HCT116 (cell line): ENCODE results near the gene CTR9. TPM values are rescaled to one million over a fixed set of nuclear protein-coding genes. Genes with fewer than 3 reads are reported as not detected.

Experiments
- ATAC-seq: fragments of 200-7000 bp; cut with Tn5 transposase; 2 replicates; pipeline ENCODE4 v1.9.1; 2020; ENCODE audit warnings: mild to moderate bottlenecking, moderate library complexity
- BruUV-seq: library from RNA; stranded (reverse); fragments of 400-500 nt; replicated peaks from 2 replicates; lab custom pipeline; 2021; lab: Mats Ljungman, UMichigan
- CTCF ChIA-PET: fragments of 300-600 bp; sonication (Branson Sonifier 250); formaldehyde crosslinking; loops from one replicate; lab custom pipeline; 2021; ENCODE audit warnings: antibody characterized with exemption; lab: Charles Lee
- POLR2A ChIA-PET: fragments of 300-600, 350-600 bp; sonication (Branson Sonifier 250); formaldehyde crosslinking; loops from one replicate; lab custom pipeline; 2021; ENCODE audit warnings: antibody characterized with exemption; lab: Charles Lee
- RAD21 ChIA-PET, 2 experiments: fragments of 300-600 bp; sonication (Branson Sonifier 250); formaldehyde crosslinking; loops; one replicate each; lab custom pipeline; 2023; ENCODE audit warnings: low total read pairs in 2 of 2; ENCODE audit not compliant: uncharacterized antibody in 2 of 2, unreplicated experiment in 2 of 2, low non-redundant PET in 1 of 2; lab: Charles Lee
- DNase-seq: peaks from one replicate; pipeline ENCODE4 v3.0.0-alpha.2; 2010; ENCODE audit warnings: low read depth, low spot score
- H2AFZ ChIP-seq: fragments of 200-600 bp; shearing (Covaris generic), sonication (generic); 2 replicates; pipeline ENCODE4 v1.6.1; 2017; ENCODE audit warnings: low read depth, mixed run types, mixed read lengths, antibody characterized with exemption, low read length; ENCODE audit not compliant: poor library complexity, severe bottlenecking
- H3K27ac ChIP-seq: 2 replicates; pipeline ENCODE4 v1.5.1; 2012; ENCODE audit warnings: low read depth, low read length
- H3K27me3 ChIP-seq: fragments of 200-600 bp; sonication (generic); 2 replicates; pipeline ENCODE4 v1.6.1; 2016; ENCODE audit warnings: mixed run types, low read length, mixed read lengths; ENCODE audit not compliant: insufficient read depth
- H3K36me3 ChIP-seq, 2 experiments: fragments of 200-500 bp in 1 of 2; fragments of 200-600 bp in 1 of 2; sonication (Bioruptor generic) in 1 of 2; sonication (generic) in 1 of 2; 2 replicates each; pipeline versions ENCODE4 v1.5.1 to v1.6.1; 2014 to 2016; ENCODE audit warnings: low read length in 2 of 2, inconsistent platforms in 1 of 2, mixed read lengths in 1 of 2, mixed run types in 1 of 2; ENCODE audit not compliant: insufficient read depth in 2 of 2, control insufficient read depth in 1 of 2
- H3K4me1 ChIP-seq, 2 experiments: fragments of 200-600 bp in 1 of 2; sonication (generic) in 1 of 2; 2 replicates each; pipeline versions ENCODE4 v1.5.1 to v1.6.1; 2012 to 2017; ENCODE audit warnings: low read length in 2 of 2, inconsistent platforms in 1 of 2, mild to moderate bottlenecking in 1 of 2, mixed read lengths in 1 of 2, mixed run types in 1 of 2, moderate library complexity in 1 of 2; ENCODE audit not compliant: insufficient read depth in 2 of 2, control insufficient read depth in 1 of 2
- H3K4me2 ChIP-seq: fragments of 200-600 bp; sonication (generic); 2 replicates; pipeline ENCODE4 v1.6.1; 2017; ENCODE audit warnings: mixed run types, low read length, mixed read lengths
- H3K4me3 ChIP-seq, 2 experiments: fragments of 200-600 bp in 1 of 2; sonication (generic) in 1 of 2; replicated peaks in 1 of 2; 2 replicates each; pipeline ENCODE4 v1.5.1; 2011 to 2016; ENCODE audit warnings: low read length in 2 of 2, control low read depth in 1 of 2, low read depth in 1 of 2, mild to moderate bottlenecking in 1 of 2, mixed read lengths in 1 of 2, mixed run types in 1 of 2
- H3K79me2 ChIP-seq: fragments of 200-600 bp; sonication (generic); 2 replicates; pipeline ENCODE4 v1.6.1; 2017; ENCODE audit warnings: mild to moderate bottlenecking, mixed run types, low read length, moderate library complexity, mixed read lengths; ENCODE audit not compliant: insufficient read depth
- H3K9ac ChIP-seq: fragments of 200-600 bp; sonication (generic); 2 replicates; pipeline ENCODE4 v1.6.1; 2016; ENCODE audit warnings: low read length, mixed read lengths
- H3K9me2 ChIP-seq: fragments of 200-600 bp; sonication (generic), shearing (Covaris generic); 2 replicates; pipeline ENCODE4 v1.6.1; 2017; ENCODE audit warnings: mixed run types, mild to moderate bottlenecking, moderate library complexity; ENCODE audit not compliant: insufficient read depth
- H3K9me3 ChIP-seq, 2 experiments: fragments of 200-500 bp in 1 of 2; fragments of 200-600 bp in 1 of 2; sonication (Bioruptor generic) in 1 of 2; sonication (generic) in 1 of 2; 2 replicates each; pipeline ENCODE4 v1.6.1; 2014 to 2017; ENCODE audit warnings: low read length in 2 of 2, mixed read lengths in 2 of 2, inconsistent platforms in 1 of 2, low read depth in 1 of 2, mild to moderate bottlenecking in 1 of 2, mixed run types in 1 of 2, moderate library complexity in 1 of 2; ENCODE audit not compliant: control insufficient read depth in 1 of 2, insufficient read depth in 1 of 2
- H4K20me1 ChIP-seq: fragments of 200-600 bp; sonication (generic), shearing (Covaris generic); 2 replicates; pipeline ENCODE4 v1.6.1; 2017; ENCODE audit warnings: mixed run types, mild to moderate bottlenecking, moderate library complexity; ENCODE audit not compliant: insufficient read depth
- CEBPB ChIP-seq: IDR thresholded peaks from 2 replicates; pipeline ENCODE4 v1.6.1; 2012; ENCODE audit warnings: low read depth
- EGR1 ChIP-seq: IDR thresholded peaks from 2 replicates; pipeline ENCODE4 v1.6.1; 2012; ENCODE audit warnings: low read depth
- ELF1 ChIP-seq: IDR thresholded peaks from 2 replicates; pipeline ENCODE4 v1.6.1; 2012; ENCODE audit warnings: low read depth, borderline replicate concordance
- EZH2 ChIP-seq: fragments of 200-600 bp; sonication (generic); IDR thresholded peaks from 2 replicates; pipeline ENCODE4 v1.6.1; 2017; ENCODE audit warnings: antibody characterized with exemption, mixed run types
- FOSL1 ChIP-seq: IDR thresholded peaks from 2 replicates; pipeline ENCODE4 v1.6.1; 2012; ENCODE audit warnings: low read depth
- JUND ChIP-seq: IDR thresholded peaks from 2 replicates; pipeline ENCODE4 v1.6.1; 2012
- POLR2A ChIP-seq: IDR thresholded peaks from 2 replicates; pipeline ENCODE4 v1.7.0; 2011; ENCODE audit warnings: borderline replicate concordance; ENCODE audit not compliant: insufficient read depth, insufficient read length; ENCODE audit errors: extremely low read depth
- RAD21 ChIP-seq: IDR thresholded peaks from 2 replicates; pipeline ENCODE4 v1.6.1; 2012; ENCODE audit warnings: low read depth, mild to moderate bottlenecking
- SIN3A ChIP-seq: IDR thresholded peaks from 2 replicates; pipeline ENCODE4 v1.6.1; 2012; ENCODE audit warnings: low read depth
- SRF ChIP-seq: IDR thresholded peaks from 2 replicates; pipeline ENCODE4 v1.6.1; 2012; ENCODE audit warnings: low read depth
- TCF7L2 ChIP-seq: IDR thresholded peaks from 2 replicates; pipeline ENCODE4 v1.7.0; 2011; ENCODE audit warnings: borderline replicate concordance, inconsistent platforms; ENCODE audit not compliant: insufficient read depth, insufficient read length; ENCODE audit errors: extremely low read depth
- YY1 ChIP-seq: IDR thresholded peaks from 2 replicates; pipeline ENCODE4 v1.6.1; 2011; ENCODE audit warnings: low read length, low read depth, moderate library complexity, mild to moderate bottlenecking; ENCODE audit not compliant: insufficient replicate concordance; ENCODE audit errors: extremely low read depth
- ZFX ChIP-seq: fragments of 450-650 bp; IDR thresholded peaks from 2 replicates; pipeline ENCODE4 v1.6.1; 2017
- ZNF274 ChIP-seq: fragments of 200-500 bp; sonication (Bioruptor generic); IDR thresholded peaks from 2 replicates; pipeline ENCODE4 v1.6.1; 2014; ENCODE audit warnings: mild to moderate bottlenecking, low read depth, low read length, inconsistent platforms
- intact Hi-C: fragments of 100-400 bp; cut with micrococcal nuclease; formaldehyde crosslinking; loops from 2 replicates; pipeline ENCODE4 v1.10.0; 2022
- total RNA-seq: library from RNA; stranded (reverse); gene quantifications from one replicate; pipeline ENCODE4 v1.2.1, GENCODE V29; 2021; ENCODE audit not compliant: unreplicated experiment

Gene CTR9
- total RNA-seq, 1 experiment from 2014 or later: 68.4 TPM

DNA sequence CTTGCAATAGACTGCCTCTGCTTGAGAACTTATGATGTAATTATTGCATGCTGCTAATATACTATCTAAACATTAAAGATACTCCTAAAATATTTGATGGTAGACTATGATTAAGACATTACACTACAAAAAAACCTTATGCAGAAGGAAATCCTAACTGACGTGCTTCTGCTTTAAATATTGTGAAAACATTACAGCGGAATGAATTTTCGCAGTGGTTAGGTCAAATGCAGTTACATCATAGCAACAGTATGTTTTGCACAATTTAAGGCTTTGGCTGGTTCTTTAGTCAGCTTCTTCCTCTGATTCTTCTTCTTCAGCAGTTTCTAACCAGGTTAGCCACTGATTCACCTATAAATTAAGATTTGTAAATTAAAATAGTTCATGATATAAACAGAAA, 46.5 kb downstream of the CTR9 start:
- H2AFZ ChIP-seq: no peak overlapping the region
- ATAC-seq: no peak
- peaks cover 35% of the 10 kb centered on the region for H3K79me2 ChIP-seq
- H3K4me1 ChIP-seq: peaks cover 0 to 4% of the 10 kb centered on the region in 2 experiments; a peak in 3 of 4 replicates
- H3K9ac ChIP-seq: no peak overlapping the region
- no peaks in the 10 kb centered on the region for H3K27me3 ChIP-seq
- ChIA-PET CTCF (no interaction called here), POLR2A (interaction anchor here (2.4 kb wide), 1 partner anchor 12 kb away, joined by 19 read pairs; the partner anchor contains the start of gene EIF4G2), RAD21 (no interaction called here)
- intact Hi-C loops: no loop called here
- H3K4me2 ChIP-seq: no peak overlapping the region
- peaks cover 55 to 61% of the 10 kb centered on the region in 2 experiments for H3K36me3 ChIP-seq
- H3K4me3 ChIP-seq: no peak overlapping the region
- H3K9me2 ChIP-seq: no peaks in the 10 kb centered on the region
- DNase-seq: no peak
- no peak overlapping the region for H3K27ac ChIP-seq
- peaks cover 26% of the 10 kb centered on the region; the same call in 1 of the 2 replicates for H4K20me1 ChIP-seq
- TF ChIP-seq ELF1 (no peak), CEBPB (no peak), POLR2A (no peak), JUND (no peak), RAD21 (no peak), EZH2 (no peak), FOSL1 (no peak), TCF7L2 (no peak), SRF (no peak), YY1 (no peak), EGR1 (no peak), ZNF274 (no peak), SIN3A (no peak), ZFX (no peak)
- no peaks in the 10 kb centered on the region for H3K9me3 ChIP-seq
- no TSS peak for BruUV-seq
